Measurements from ENCODE around the gene ACIN1. TPM values are rescaled to one million over a fixed set of nuclear protein-coding genes. Genes with fewer than 3 reads are reported as not detected.

Gene ACIN1
- total and polyA plus RNA-seq, 2 of the 8 experiments (the other 6 are each of a cell fraction or from before 2014, with no cell fraction given), result 132 to 233 TPM

DNA sequence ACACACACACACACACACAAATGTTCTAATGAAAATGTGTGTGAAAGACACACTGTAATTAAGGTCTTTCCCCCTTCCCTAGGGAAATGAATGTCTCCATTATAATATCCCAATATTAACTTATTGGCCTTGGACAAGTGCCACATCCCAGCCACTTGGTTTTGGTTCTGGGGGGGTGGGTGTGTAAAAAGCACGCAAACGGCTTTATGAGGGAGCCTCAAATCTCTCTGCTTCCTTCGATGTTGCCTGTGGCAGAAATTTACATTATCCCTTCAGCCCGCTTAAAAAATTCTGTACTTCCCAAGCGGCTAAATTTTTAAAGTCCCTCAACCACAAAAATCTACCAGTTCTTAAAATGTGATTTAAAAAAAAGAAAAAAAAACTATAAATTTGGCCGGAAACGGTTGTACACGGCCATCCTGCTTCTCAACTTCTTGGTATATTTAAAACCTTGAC lies 85.4 kb downstream of the ACIN1 start:
- no peak for FAIRE-seq
- no peak overlapping the region for H3K23ac ChIP-seq (ENCODE audit: insufficient read length)
- TF ChIP-seq HDAC6 (IDR thresholded peaks at IDR 0.05; ENCODE audit: low read depth, low read length) (no peak), SP4 (IDR thresholded peaks at IDR 0.05; ENCODE audit: low read length) (no peak), KDM4A (IDR thresholded peaks at IDR 0.05; ENCODE audit: low read depth, low read length, severe bottlenecking) (no peak), CREB1 (IDR thresholded peaks at IDR 0.05) (no peak), BRCA1 (IDR thresholded peaks at IDR 0.05; ENCODE audit: low read depth, low read length) (no peak), SIX5 (IDR thresholded peaks at IDR 0.05; ENCODE audit: low read depth, low read length) (no peak), KDM1A (IDR thresholded peaks at IDR 0.05; ENCODE audit: borderline replicate concordance, low read length) (no peak), RFX5 (IDR thresholded peaks at IDR 0.05; ENCODE audit: borderline replicate concordance, low read depth, low read length) (no peak), CTBP2 (IDR thresholded peaks at IDR 0.05; ENCODE audit: borderline replicate concordance, insufficient read depth, insufficient read length, low read length) (no peak), SAP30 (IDR thresholded peaks at IDR 0.05; ENCODE audit: insufficient read depth, insufficient replicate concordance, low read length) (no peak), HDAC2 (IDR thresholded peaks at IDR 0.05; ENCODE audit: borderline replicate concordance in 1 of 2, low read depth in 2 of 2, low read length in 2 of 2) (no peak), EZH2 (IDR thresholded peaks at IDR 0.05; ENCODE audit: low read depth, low read length, severe bottlenecking) (no peak), POLR2A (IDR thresholded peaks at IDR 0.05; ENCODE audit: control extremely low read depth in 1 of 2, low read depth in 2 of 2, low read length in 2 of 2) (no peak)
- TF ChIP-seq, protein P1, sequence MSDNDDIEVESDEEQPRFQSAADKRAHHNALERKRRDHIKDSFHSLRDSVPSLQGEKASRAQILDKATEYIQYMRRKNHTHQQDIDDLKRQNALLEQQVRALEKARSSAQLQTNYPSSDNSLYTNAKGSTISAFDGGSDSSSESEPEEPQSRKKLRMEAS (IDR thresholded peaks at IDR 0.05), result no peak

More for the DNA sequence above, 85.4 kb downstream of the ACIN1 start:
- no peak overlapping the region for H2AFZ ChIP-seq (ENCODE audit: low read length)
- H3K9me3 ChIP-seq (ENCODE audit: insufficient read depth in 2 of 2, low read depth in 1 of 2, low read length in 1 of 2), result no peaks in the 10 kb centered on the region
- no peak overlapping the region for H3K14ac ChIP-seq (ENCODE audit: insufficient read length)
- no peaks in the 10 kb centered on the region for H3K79me1 ChIP-seq (ENCODE audit: low read depth, low read length)
- no peaks in the 10 kb centered on the region for H4K20me1 ChIP-seq (replicated peaks in 1 of 2; ENCODE audit: control insufficient read depth in 1 of 2, insufficient read depth in 2 of 2, low read length in 2 of 2)
- no peak overlapping the region for H2BK12ac ChIP-seq (ENCODE audit: low read depth, low read length)
- no peak overlapping the region for H2BK5ac ChIP-seq (ENCODE audit: low read depth, low read length)
- peak overlapping the region; percentile 57 for H3K4ac ChIP-seq (replicated peaks; ENCODE audit: insufficient read length, low read depth, low read length)
- no peak overlapping the region for H2AK5ac ChIP-seq (ENCODE audit: low read depth, low read length)
- ChIA-PET POLR2A (ENCODE audit: partially characterized antibody) (interaction anchor here (1.2 to 4.1 kb wide), 3 partner anchors 7 to 25 kb away, joined by 4 to 79 read pairs (median 69); partner anchors contain the start of gene AJUBA), CTCF (ENCODE audit: partially characterized antibody) (interaction anchor here (3.5 to 4.1 kb wide), 2 partner anchors 14 to 32 kb away, joined by 18 to 60 read pairs; partner anchors contain the start of gene PSMB11)
- no peak overlapping the region for H2BK20ac ChIP-seq (ENCODE audit: low read length)
- peak overlapping the region in 1 of 4 experiments; percentile 14; a peak in 1 of 7 replicates for H3K9ac ChIP-seq (replicated peaks in 1 of 4; ENCODE audit: extremely low read depth in 1 of 4, low read depth in 3 of 4, low read length in 3 of 4)
- no peak overlapping the region for H2BK120ac ChIP-seq (replicated peaks; ENCODE audit: low read depth, low read length)
- H3K23me2 ChIP-seq (ENCODE audit: low read depth, low read length), result peaks cover 6% of the 10 kb centered on the region
- DNase-seq (ENCODE audit: low read depth in 1 of 2, low spot score in 2 of 2), result no peak
- peaks cover 4 to 7% (median 6%) of the 10 kb centered on the region in 4 experiments; a peak in 4 of 7 replicates for H3K4me1 ChIP-seq (replicated peaks in 1 of 4; ENCODE audit: control insufficient read depth in 3 of 4, insufficient read depth in 4 of 4, low read length in 3 of 4)
- H4K8ac ChIP-seq (ENCODE audit: extremely low read depth, insufficient read depth, low read length), result no peak overlapping the region
- H3K56ac ChIP-seq (replicated peaks; ENCODE audit: insufficient read length, low read depth, low read length), result no peak overlapping the region
- 65% methylated on average over 8 of the region's 8 CpGs; no CpG with 5 or more reads in 1 of the 2 experiments for WGBS, 2 experiments (ENCODE audit: extremely low coverage in 1 of 2, insufficient coverage in 1 of 2, insufficient read length in 1 of 2, insufficient replicate concordance in 2 of 2, low coverage in 1 of 2, low lambda C conversion rate in 2 of 2, missing lambda C conversion rate in 1 of 2)
- H3K36me3 ChIP-seq (ENCODE audit: control insufficient read depth in 2 of 4, insufficient read depth in 4 of 4, low read length in 3 of 4), result no peaks in the 10 kb centered on the region
- H3K4me2 ChIP-seq (ENCODE audit: insufficient read depth in 1 of 2, low read depth in 2 of 2, low read length in 2 of 2), result peak overlapping the region; percentile 61 to 62
- no peak overlapping the region for H3K27ac ChIP-seq (ENCODE audit: low read depth, low read length)
- no peaks in the 10 kb centered on the region for H3K27me3 ChIP-seq (replicated peaks in 1 of 4; ENCODE audit: control insufficient read depth in 3 of 4, extremely low read depth in 1 of 4, insufficient read depth in 3 of 4, low read length in 3 of 4)
- peak overlapping the region; percentile 6 for H4K5ac ChIP-seq (ENCODE audit: insufficient read length, low read depth, low read length)
- peak overlapping the region; percentile 19 to 59 (median 42); a peak in 6 of 8 replicates for H3K4me3 ChIP-seq (ENCODE audit: extremely low read depth in 1 of 4, insufficient read depth in 2 of 4, low read depth in 3 of 4, low read length in 4 of 4)
- 0 out of 2 replicates have a peak overlapping the region, but pooled peaks have one; percentile 89 for H3K18ac ChIP-seq (ENCODE audit: extremely low read depth, low read length)
- H2BK15ac ChIP-seq (ENCODE audit: low read length), result no peak overlapping the region
- H4K91ac ChIP-seq (replicated peaks; ENCODE audit: insufficient read length, low read length), result no peak overlapping the region
- no peaks in the 10 kb centered on the region for H3K79me2 ChIP-seq (ENCODE audit: control insufficient read depth in 1 of 2, insufficient read depth in 2 of 2, low read length in 2 of 2)
